HEK293T (cell line): ENCODE results near the gene SORCS3.

ENCODE experiments used
- ARNT ChIP-seq: fragments of 450-650 bp; IDR thresholded peaks from 2 replicates; pipeline ENCODE4 v1.6.1; 2017; ENCODE audit warnings: mild to moderate bottlenecking
- BHLHE40 ChIP-seq: fragments of 450-650 bp; IDR thresholded peaks from 2 replicates; pipeline ENCODE4 v1.6.1; 2016; ENCODE audit warnings: mild to moderate bottlenecking, moderate library complexity, borderline replicate concordance
- CTBP1 ChIP-seq: fragments of 450-650 bp; IDR thresholded peaks from 2 replicates; pipeline ENCODE4 v1.6.1; 2016; ENCODE audit warnings: borderline replicate concordance
- ELF4 ChIP-seq: fragments of 450-650 bp; IDR thresholded peaks from 2 replicates; pipeline ENCODE4 v1.6.1; 2017; ENCODE audit warnings: antibody characterized with exemption
- FOXA1 ChIP-seq: fragments of 450-650 bp; IDR thresholded peaks from 2 replicates; pipeline ENCODE4 v1.6.1; 2016; ENCODE audit warnings: mild to moderate bottlenecking
- FOXK2 ChIP-seq: fragments of 450-650 bp; IDR thresholded peaks from 2 replicates; pipeline ENCODE4 v1.6.1; 2016; ENCODE audit warnings: mild to moderate bottlenecking
- FOXM1 ChIP-seq: fragments of 450-650 bp; IDR thresholded peaks from 2 replicates; pipeline ENCODE4 v1.6.1; 2017; ENCODE audit warnings: mild to moderate bottlenecking, borderline replicate concordance
- L3MBTL2 ChIP-seq: fragments of 450-650 bp; conservative IDR thresholded peaks from 2 replicates; pipeline ENCODE4 v1.6.1; 2016; ENCODE audit warnings: mild to moderate bottlenecking
- SP1 ChIP-seq: fragments of 450-650 bp; IDR thresholded peaks from 2 replicates; pipeline ENCODE4 v1.6.1; 2017
- TARDBP ChIP-seq: fragments of 450-650 bp; IDR thresholded peaks from 2 replicates; pipeline ENCODE4 v1.6.1; 2016
- ZNF384 ChIP-seq: fragments of 450-650 bp; IDR thresholded peaks from 2 replicates; pipeline ENCODE4 v1.6.1; 2016

GRCh38 chr10:105010411-105011121 is 369.5 kb downstream of the SORCS3 start:
- TF ChIP-seq CTBP1: no peak
- TF ChIP-seq ZNF384: no peak
- TF ChIP-seq BHLHE40: no peak
- no peak for TF ChIP-seq FOXM1
- no peak for TF ChIP-seq ELF4
- TF ChIP-seq TARDBP: no peak
- no peak for TF ChIP-seq ARNT
- TF ChIP-seq SP1: no peak
- TF ChIP-seq FOXA1: no peak
- no peak for TF ChIP-seq FOXK2
- TF ChIP-seq L3MBTL2: no peak
